Stimulated activated naive B cell treated with anti-CD40 and anti-IgM and Interleukin-4, amounts not matched to agents 10 μg/mL and 1 μg/mL and 100 μg/mL, for 72 hours (primary cell): Measurements from ENCODE around the gene FIGN.

Source experiments
- ATAC-seq, 2 donors: fragments of 150-1000 bp; cut with Tn5 transposase; replicated peaks; 2 replicates each; pipeline ENCODE4 v1.10.0; 2021; ENCODE audit warnings: moderate library complexity in 1 of 2
- DNase-seq: peaks from one replicate; pipeline ENCODE4 v3.0.0; 2021
- H3K27ac Mint-ChIP-seq: one replicate; pipeline ENCODE4 v1.8.0; 2022; ENCODE audit warnings: mild to moderate bottlenecking, mixed read lengths
- H3K27me3 Mint-ChIP-seq, 2 donors: one replicate each; pipeline ENCODE4 v1.8.0; 2022; ENCODE audit warnings: mixed read lengths in 2 of 2
- H3K36me3 Mint-ChIP-seq, 2 donors: one replicate each; pipeline ENCODE4 v1.8.0; 2022; ENCODE audit warnings: mixed read lengths in 2 of 2, mild to moderate bottlenecking in 1 of 2
- H3K4me1 Mint-ChIP-seq, 2 donors: one replicate each; pipeline ENCODE4 v1.8.0; 2022; ENCODE audit warnings: mixed read lengths in 2 of 2, mild to moderate bottlenecking in 1 of 2
- H3K4me3 Mint-ChIP-seq, 2 donors: one replicate each; pipeline ENCODE4 v1.8.0; 2022; ENCODE audit warnings: mild to moderate bottlenecking in 2 of 2, mixed read lengths in 2 of 2, moderate library complexity in 1 of 2
- H3K9me3 Mint-ChIP-seq, 2 donors: one replicate each; pipeline ENCODE4 v1.8.0; 2022; ENCODE audit warnings: mixed read lengths in 2 of 2, mild to moderate bottlenecking in 1 of 2

FIGN gene

DNA sequence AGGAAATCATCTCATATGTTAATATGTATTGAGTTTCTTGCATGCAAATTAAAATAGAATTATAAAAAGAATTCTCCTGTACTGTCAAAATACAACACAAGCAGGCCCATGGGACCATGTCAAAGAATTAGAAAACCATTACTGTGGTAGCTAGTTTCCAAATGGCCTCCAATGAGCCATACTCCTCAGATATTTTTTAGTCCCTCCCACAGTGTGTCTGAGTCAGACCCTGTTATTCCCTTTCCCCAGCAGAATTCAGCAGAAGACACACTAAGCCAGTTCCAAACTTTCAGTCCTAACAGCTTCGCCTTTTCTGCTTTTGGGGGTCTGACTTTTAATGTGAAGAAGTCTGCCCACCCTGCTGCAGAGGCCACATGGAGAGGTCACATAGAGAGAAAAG is 86.7 kb downstream of the FIGN start:
- no peak overlapping the region for H3K4me3 Mint-ChIP-seq
- H3K27ac Mint-ChIP-seq, result no peak overlapping the region
- no peaks in the 10 kb centered on the region for H3K36me3 Mint-ChIP-seq
- H3K27me3 Mint-ChIP-seq, result no peaks in the 10 kb centered on the region
- DNase-seq (no peak), ATAC-seq (no peak)
- H3K9me3 Mint-ChIP-seq, result no peaks in the 10 kb centered on the region
- H3K4me1 Mint-ChIP-seq, result no peaks in the 10 kb centered on the region

DNA sequence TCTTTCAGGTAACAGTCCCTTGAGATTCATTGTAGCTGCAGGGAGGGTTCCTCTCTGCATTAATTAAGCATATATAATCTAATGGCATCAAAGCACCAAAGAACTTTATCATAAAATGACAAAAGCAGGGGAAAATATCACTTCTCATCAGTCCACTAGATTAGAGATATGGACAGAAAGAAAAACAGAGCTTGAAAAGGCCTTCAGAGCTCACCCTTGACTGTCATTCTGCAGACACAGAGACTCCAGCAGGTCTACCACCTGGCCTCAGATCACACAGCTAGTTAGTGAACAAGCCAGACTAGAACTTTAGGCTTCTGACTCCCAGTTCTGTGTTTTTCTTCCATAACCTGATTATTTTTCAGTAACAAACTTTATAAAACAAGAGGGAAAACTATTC is 88.5 kb downstream of the FIGN start:
- Mint-ChIP-seq H3K4me1 (no peaks in the 10 kb centered on the region), H3K36me3 (no peaks in the 10 kb centered on the region), H3K9me3 (no peaks in the 10 kb centered on the region), H3K27me3 (no peaks in the 10 kb centered on the region), H3K27ac (no peak overlapping the region), H3K4me3 (no peak overlapping the region)
- DNase-seq, result no peak
- no peak for ATAC-seq

DNA sequence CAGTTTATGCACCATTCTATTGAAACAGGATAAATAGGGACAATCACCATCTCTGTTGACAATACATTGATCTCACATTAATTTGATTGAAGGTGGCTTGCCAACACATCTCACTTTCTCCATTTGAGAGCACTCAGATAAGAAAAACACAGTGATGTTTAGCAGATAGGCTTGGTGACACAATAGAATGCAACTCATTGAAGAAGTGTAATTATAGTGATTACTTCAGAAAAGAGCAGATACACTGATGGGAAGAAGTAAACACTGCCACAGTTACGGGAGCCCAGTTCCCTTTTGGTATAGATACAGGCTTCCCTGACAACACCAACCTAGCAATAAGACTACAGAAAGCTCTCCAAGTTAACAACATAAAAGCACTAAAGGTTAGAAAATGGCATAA is 89.1 kb downstream of the FIGN start:
- no peaks in the 10 kb centered on the region for H3K9me3 Mint-ChIP-seq
- H3K4me3 Mint-ChIP-seq, result no peak overlapping the region
- no peak for DNase-seq
- no peak for ATAC-seq
- H3K4me1 Mint-ChIP-seq, result no peaks in the 10 kb centered on the region
- H3K27ac Mint-ChIP-seq, result no peak overlapping the region
- H3K27me3 Mint-ChIP-seq, result no peaks in the 10 kb centered on the region
- H3K36me3 Mint-ChIP-seq, result no peaks in the 10 kb centered on the region

DNA sequence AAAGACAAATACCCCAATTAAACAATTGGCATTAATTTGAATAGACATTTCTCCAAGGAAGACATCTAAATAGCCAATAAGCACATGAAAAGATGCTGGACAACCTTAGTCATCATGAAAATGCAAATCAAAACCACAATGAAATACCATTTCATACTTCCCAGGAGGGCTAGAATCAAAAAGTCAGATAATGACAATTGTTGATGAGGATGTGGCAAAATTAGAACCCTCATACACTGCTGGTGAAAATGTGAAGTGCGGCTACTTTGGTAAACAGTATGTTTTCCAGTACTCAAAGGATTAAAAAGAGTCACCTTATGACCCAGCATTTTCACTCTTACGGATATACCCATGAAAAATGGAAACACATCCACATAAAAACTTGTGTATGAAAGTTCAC is 91.6 kb downstream of the FIGN start:
- Mint-ChIP-seq H3K9me3 (no peaks in the 10 kb centered on the region), H3K27ac (no peak overlapping the region), H3K36me3 (no peaks in the 10 kb centered on the region), H3K4me1 (no peaks in the 10 kb centered on the region), H3K4me3 (no peak overlapping the region), H3K27me3 (no peaks in the 10 kb centered on the region)
- ATAC-seq, result no peak
- no peak for DNase-seq

DNA sequence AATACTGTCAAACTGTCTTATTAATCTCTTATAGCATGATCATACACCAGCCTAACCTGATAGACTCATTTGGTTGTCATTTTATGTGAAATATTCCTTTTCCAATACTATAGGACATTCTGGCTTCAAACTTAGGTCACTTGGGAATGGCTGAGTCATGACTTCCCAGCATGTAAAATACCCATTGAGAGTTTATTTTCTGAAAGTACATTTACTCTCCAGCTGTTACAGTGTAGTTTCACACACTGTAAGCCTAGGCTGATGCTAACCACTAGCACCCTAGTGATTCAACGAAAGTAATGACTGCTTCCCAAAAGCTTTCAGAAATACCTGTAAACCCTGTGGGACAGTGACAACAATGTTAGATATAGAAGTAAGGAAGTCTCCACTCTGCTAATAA is 93.8 kb downstream of the FIGN start:
- no peak overlapping the region for H3K27ac Mint-ChIP-seq
- H3K27me3 Mint-ChIP-seq, result no peaks in the 10 kb centered on the region
- DNase-seq, result no peak
- no peak for ATAC-seq
- H3K4me1 Mint-ChIP-seq, result no peaks in the 10 kb centered on the region
- no peaks in the 10 kb centered on the region for H3K36me3 Mint-ChIP-seq
- H3K4me3 Mint-ChIP-seq, result no peak overlapping the region
- no peaks in the 10 kb centered on the region for H3K9me3 Mint-ChIP-seq

DNA sequence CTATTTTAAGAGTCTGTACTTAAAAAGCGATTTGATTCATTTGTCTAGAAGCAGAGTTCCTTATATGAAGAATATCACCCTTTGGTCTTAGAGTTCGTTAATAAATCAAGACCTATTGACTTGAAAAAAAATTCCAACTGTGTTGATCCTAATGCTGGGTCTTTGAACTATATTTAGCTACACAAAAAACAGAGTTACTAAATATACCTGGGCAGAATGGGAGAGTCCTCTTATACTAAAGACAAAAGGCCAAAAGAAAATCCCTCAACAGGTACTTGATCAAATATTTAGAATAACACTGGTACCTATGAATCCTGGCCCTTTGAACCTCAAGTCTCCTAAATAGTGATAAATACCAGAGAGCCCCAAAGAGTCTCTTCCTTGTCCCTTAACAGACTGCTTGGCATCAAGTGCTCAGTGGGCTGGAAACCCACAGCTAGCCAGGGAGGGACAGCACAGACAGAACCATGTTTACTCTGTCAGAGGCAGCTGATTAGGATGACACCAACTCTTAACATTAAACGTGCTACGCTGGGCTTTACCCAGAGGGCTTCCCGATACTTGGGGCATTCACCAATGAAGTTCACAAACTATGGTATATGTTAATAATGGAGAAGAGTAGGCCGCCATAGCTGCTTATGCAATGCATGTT is 95.1 kb downstream of the FIGN start:
- Mint-ChIP-seq H3K4me1 (no peaks in the 10 kb centered on the region), H3K27ac (no peak overlapping the region), H3K9me3 (no peaks in the 10 kb centered on the region), H3K36me3 (no peaks in the 10 kb centered on the region), H3K27me3 (no peaks in the 10 kb centered on the region), H3K4me3 (no peak overlapping the region)
- DNase-seq (no peak), ATAC-seq (no peak)

DNA sequence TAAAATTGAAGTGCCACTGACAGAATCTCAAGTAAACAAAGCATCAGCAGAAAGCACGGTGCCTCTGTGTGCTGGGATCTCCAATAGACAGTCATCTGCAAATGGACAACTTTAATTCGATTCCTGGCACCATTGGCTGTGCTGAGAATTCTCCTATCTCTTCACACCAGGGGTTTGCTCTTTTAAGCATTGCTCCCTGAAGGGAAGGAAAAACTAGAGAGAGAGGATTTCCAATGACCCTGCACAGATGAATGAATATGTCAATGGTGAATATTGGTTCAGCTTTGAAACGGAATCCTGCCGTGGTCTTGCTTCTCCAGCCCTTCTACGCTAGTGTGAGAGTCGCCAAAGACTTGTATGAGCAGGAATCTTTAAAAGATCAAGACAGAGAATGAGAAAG is 97.9 kb downstream of the FIGN start:
- Mint-ChIP-seq H3K4me1 (no peaks in the 10 kb centered on the region), H3K36me3 (no peaks in the 10 kb centered on the region), H3K9me3 (no peaks in the 10 kb centered on the region)

DNA sequence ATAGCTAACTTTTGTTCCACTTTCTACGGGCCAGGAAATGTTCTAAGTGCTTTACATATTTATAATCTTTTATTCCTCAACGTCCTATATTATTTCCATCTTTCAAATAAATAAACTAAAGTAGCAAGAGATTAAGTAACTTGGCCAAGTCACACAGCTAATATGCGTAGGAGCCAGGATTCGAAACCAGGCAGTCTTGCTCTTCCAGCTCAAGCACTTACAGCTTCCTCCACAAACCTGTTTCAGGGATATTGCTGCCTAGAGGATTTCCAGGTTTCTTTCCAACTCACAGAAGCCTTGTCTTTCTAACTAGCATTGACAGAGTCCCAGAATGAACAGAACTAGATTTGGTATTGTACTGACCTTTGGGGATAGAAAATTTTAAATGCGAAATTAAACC is 102.5 kb downstream of the FIGN start:
- Mint-ChIP-seq H3K27me3 (no peaks in the 10 kb centered on the region), H3K4me3 (no peak overlapping the region), H3K9me3 (no peaks in the 10 kb centered on the region), H3K4me1 (no peaks in the 10 kb centered on the region), H3K27ac (no peak overlapping the region), H3K36me3 (no peaks in the 10 kb centered on the region)
- DNase-seq, result no peak
- ATAC-seq, result no peak

More for the DNA sequence above, 97.9 kb downstream of the FIGN start:
- ATAC-seq, result no peak
- Mint-ChIP-seq H3K27me3 (no peaks in the 10 kb centered on the region), H3K27ac (no peak overlapping the region), H3K4me3 (no peak overlapping the region)
- DNase-seq, result no peak

DNA sequence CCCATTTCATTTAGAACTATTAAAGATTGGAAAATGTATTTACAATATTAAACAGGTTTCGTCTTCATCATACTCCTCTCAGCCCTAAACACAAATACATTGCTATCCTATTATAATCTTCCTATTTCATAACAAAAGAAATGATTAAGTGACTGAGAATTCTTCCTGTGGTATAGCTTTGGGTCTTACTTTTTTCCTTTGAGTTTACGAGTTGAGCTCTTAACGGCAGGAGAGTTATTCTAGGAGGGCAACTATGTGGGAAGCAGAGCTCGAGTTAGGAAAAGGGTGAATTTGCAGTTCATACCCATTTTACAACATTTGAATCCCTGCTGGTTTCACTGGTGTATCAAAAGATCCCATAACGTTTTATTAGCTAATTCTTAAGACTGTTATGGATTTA is 105.0 kb downstream of the FIGN start:
- no peak for DNase-seq
- no peak for ATAC-seq
- Mint-ChIP-seq H3K27me3 (no peaks in the 10 kb centered on the region), H3K4me3 (no peak overlapping the region), H3K27ac (no peak overlapping the region), H3K9me3 (no peaks in the 10 kb centered on the region), H3K4me1 (no peaks in the 10 kb centered on the region), H3K36me3 (no peaks in the 10 kb centered on the region)

DNA sequence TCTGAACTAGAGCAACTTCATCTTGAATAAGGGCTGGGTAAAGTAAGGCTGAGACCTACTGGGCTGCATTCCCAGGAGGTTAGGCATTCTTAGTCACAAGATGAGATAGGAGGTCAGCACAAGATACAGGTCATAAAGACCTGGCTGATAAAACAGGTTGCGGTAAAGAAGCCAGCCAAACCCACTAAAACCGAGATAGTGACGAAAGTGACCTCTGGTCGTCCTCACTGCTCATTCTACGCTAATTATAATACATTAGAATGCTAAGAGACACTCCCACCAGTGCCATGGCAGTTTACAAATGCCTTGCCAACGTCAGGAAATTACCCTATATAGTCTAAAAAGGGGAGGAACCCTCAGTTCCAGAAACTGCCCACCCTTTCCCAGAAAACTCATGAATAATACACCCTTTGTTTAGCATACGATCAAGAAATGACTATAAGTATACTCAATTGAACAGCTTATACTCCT is 109.1 kb downstream of the FIGN start:
- no peaks in the 10 kb centered on the region for H3K4me1 Mint-ChIP-seq
- no peak overlapping the region for H3K4me3 Mint-ChIP-seq
- H3K9me3 Mint-ChIP-seq, result no peaks in the 10 kb centered on the region
- ATAC-seq (no peak), DNase-seq (no peak)
- H3K27ac Mint-ChIP-seq, result no peak overlapping the region
- no peaks in the 10 kb centered on the region for H3K36me3 Mint-ChIP-seq
- no peaks in the 10 kb centered on the region for H3K27me3 Mint-ChIP-seq

DNA sequence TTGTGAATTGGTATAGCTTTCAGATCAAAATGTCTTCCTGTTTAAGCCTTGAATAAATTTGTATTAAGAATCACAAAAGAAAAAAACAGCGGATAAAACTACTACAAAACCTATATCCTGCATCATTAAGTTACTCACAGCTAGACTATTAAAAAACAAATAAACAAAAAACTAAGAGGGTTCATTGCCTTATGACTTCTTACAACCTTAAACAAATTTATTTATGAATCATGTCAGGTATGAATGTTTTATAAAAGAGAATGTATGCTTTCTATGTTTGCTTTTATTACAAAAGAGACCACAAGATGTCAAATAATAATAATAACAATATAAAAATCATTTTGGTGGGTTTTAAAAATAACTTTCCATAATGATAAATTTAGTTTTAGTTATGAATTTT is 109.6 kb downstream of the FIGN start:
- Mint-ChIP-seq H3K4me1 (no peaks in the 10 kb centered on the region), H3K27ac (no peak overlapping the region), H3K9me3 (no peaks in the 10 kb centered on the region), H3K4me3 (no peak overlapping the region), H3K36me3 (no peaks in the 10 kb centered on the region), H3K27me3 (no peaks in the 10 kb centered on the region)
- ATAC-seq (no peak), DNase-seq (no peak)

DNA sequence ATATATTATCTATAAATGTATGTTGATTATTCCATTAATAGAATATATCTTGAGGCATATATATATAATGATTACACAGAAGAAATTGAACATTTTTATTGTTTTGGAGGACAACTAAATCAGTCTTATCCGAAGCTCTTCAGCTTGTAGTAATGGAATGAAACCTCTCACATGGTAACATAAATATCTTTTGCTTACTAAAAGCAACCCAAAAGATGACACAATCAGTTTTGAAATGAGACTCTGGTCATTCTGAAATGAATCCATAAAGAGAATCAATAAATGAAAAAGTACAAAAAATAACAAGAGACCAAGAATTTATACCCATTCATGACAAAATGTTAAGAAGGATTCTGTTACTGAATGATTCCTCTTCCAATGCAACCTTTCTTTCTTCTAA is 110.2 kb downstream of the FIGN start:
- Mint-ChIP-seq H3K9me3 (no peaks in the 10 kb centered on the region), H3K4me3 (no peak overlapping the region), H3K27me3 (no peaks in the 10 kb centered on the region), H3K27ac (no peak overlapping the region), H3K4me1 (no peaks in the 10 kb centered on the region), H3K36me3 (no peaks in the 10 kb centered on the region)
- no peak for DNase-seq
- no peak for ATAC-seq

DNA sequence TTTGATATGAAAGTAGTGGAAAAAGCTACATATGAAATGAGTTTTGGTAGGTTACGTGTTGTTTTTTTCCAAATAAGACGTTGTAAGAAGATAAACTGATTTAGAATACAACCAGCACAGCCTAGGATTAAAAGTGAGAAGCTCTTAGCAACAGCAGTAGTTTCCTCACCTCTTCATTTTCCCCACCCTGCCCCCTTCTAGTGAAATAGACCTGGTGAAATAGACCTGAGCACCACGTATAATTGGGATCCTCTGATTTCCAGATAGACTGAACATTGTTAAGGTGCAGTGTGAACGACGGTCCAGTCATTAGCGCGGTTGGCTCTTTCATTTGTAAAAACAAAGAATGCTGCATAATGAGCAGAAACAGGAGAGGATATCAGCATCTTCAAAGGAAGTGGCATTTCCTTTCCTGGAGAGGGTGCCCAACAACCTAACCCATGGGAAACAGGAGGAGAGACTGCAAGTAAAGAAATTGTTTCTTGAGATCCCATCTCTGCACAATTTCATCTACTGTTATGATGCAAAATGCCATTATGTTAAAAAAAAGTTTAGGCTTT is 114.3 kb downstream of the FIGN start:
- DNase-seq (no peak), ATAC-seq (no peak)
- Mint-ChIP-seq H3K27ac (no peak overlapping the region), H3K36me3 (no peaks in the 10 kb centered on the region), H3K4me3 (no peak overlapping the region), H3K4me1 (no peaks in the 10 kb centered on the region), H3K27me3 (peaks cover 0 to 4% of the 10 kb centered on the region in 2 donors), H3K9me3 (no peaks in the 10 kb centered on the region)

DNA sequence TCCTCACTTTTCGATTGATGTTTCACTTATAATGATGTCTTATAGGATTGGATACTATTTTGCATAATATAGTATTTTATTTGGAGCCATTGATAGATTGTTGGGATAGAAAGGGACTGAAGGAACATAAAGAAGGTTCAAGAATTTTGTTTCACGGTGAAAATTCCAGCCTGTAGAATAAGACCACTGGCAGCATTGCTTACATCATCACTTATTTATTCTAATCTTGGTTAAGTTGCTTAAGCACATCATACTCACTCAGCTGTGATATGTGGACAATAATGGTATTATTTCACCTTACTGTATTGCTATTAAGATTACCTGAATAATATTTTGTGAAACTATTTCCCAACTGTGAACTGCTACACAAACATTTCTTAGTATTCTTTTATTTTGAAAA is 118.3 kb downstream of the FIGN start:
- H3K9me3 Mint-ChIP-seq, result no peaks in the 10 kb centered on the region
- H3K27me3 Mint-ChIP-seq, result peaks cover 0 to 4% of the 10 kb centered on the region in 2 donors
- no peaks in the 10 kb centered on the region for H3K4me1 Mint-ChIP-seq
- no peaks in the 10 kb centered on the region for H3K36me3 Mint-ChIP-seq
- no peak overlapping the region for H3K27ac Mint-ChIP-seq
- no peak for ATAC-seq
- no peak for DNase-seq
- no peak overlapping the region for H3K4me3 Mint-ChIP-seq

DNA sequence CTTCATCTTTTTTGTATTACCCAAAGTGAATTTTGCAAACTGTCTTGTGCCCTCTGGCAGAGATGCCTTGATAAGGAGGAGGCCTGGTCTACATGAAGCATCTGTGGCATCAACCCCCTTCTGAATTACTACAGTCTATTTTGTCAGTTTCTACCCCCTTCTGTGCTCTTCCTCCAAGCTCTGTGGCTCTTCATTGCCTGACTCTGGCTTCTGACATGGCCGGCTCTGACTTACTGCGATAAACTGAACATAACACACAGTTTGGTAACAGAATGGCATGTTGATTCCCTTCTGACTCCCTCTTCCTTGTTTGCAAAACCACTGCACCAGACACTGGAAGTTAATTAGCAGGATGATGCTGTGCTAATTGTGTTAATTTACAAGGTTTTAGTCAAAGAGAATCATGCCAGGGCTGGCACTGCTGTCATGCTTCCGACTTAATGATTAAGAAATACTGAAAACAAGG is 122.5 kb downstream of the FIGN start:
- no peaks in the 10 kb centered on the region for H3K36me3 Mint-ChIP-seq
- no peaks in the 10 kb centered on the region for H3K9me3 Mint-ChIP-seq
- H3K4me1 Mint-ChIP-seq, result no peaks in the 10 kb centered on the region
- H3K27ac Mint-ChIP-seq, result no peak overlapping the region
- ATAC-seq (no peak), DNase-seq (no peak)
- H3K27me3 Mint-ChIP-seq, result no peaks in the 10 kb centered on the region
- no peak overlapping the region for H3K4me3 Mint-ChIP-seq

DNA sequence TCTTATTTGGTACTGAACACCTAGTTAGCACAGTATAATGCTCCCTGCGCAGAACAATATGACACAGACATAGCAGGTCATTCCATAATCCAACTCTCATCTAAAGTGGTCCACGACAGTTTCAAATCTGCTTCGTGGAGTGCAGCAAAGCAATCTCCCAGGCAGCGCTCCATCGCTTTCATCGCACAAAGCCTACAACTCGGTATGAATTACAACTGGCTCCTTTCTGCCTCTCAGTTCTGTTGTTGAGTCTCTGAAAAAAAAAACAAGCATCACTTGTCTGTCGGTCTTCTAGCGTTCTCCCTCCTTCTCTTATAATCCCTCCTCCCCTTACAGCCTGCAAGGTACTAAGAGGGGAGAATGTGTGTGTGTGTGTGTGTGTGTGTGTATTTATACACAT is 123.5 kb downstream of the FIGN start:
- H3K36me3 Mint-ChIP-seq, result no peaks in the 10 kb centered on the region
- H3K4me1 Mint-ChIP-seq, result no peaks in the 10 kb centered on the region
- ATAC-seq (no peak), DNase-seq (no peak)
- H3K27ac Mint-ChIP-seq, result no peak overlapping the region
- no peak overlapping the region for H3K4me3 Mint-ChIP-seq
- no peaks in the 10 kb centered on the region for H3K27me3 Mint-ChIP-seq
- H3K9me3 Mint-ChIP-seq, result no peaks in the 10 kb centered on the region
